GM10266 (cell line): Measurements from ENCODE around the gene TRIM21.
"Not testable (repeated sequence)": the region's sequence is repeated elsewhere in the genome, so short reads cannot be mapped to it uniquely, and the experiment has no call there.

Experiments
- DNase-seq: peaks from one replicate; pipeline ENCODE4 v3.0.0; 2012; ENCODE audit errors: extremely low spot score
- CTCF ChIP-seq: IDR thresholded peaks from 2 replicates; pipeline ENCODE4 v1.5.1; 2012; ENCODE audit warnings: mild to moderate bottlenecking, low read depth; ENCODE audit not compliant: control insufficient read depth, insufficient read depth; ENCODE audit errors: missing control alignments

TRIM21 gene

GRCh38 chr11:4370166-4370565, 23.3 kb downstream of the TRIM21 start:
- DNase-seq: no peak
- TF ChIP-seq CTCF: no peak

- no peak for DNase-seq
- no peak for TF ChIP-seq CTCF
Observed at GRCh38 chr11:4368286-4368685, 25.2 kb downstream of the TRIM21 start, which contains the start of gene OR52B4. TSS of gene OR52B4 (minus strand) at chr11:4368386. CDS start at chr11:4368295, 91 bp downstream.

GRCh38 chr11:4348142-4348541, 45.4 kb downstream of the TRIM21 start:
- DNase-seq: not testable (repeated sequence)

GRCh38 chr11:4345366-4345765, 48.1 kb downstream of the TRIM21 start:
- not testable (repeated sequence) for DNase-seq
